Measurements from ENCODE around the gene ZNF652. TPM values are rescaled to one million over a fixed set of nuclear protein-coding genes. Genes with fewer than 3 reads are reported as not detected.
"Not testable (repeated sequence)": the region's sequence is repeated elsewhere in the genome, so short reads cannot be mapped to it uniquely, and the experiment has no call there.

Gene ZNF652
- total and polyA plus RNA-seq, 11 donors = 7.2 to 24.5 (median 20.3) TPM

DNA sequence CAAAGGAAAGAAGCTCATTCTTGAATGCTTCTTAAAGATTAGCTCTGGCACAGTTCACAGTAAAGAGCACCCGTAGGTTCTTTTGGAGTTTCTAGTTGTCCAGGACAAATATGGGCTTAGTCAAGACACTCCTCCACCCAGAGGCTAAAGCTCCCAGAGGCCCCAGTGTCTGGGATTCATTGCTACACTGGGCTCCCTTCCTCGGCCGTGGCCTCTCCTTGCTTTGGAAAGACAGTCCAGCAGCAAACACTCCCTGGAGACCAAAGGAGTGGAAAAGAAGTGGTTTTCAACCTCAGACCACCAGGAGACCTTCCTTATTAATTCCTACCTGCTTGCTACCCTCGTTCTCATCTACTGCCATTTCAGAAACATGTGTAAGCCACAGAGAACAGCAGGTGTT is 35.5 kb upstream of the ZNF652 start:
- TF ChIP-seq, protein P1, sequence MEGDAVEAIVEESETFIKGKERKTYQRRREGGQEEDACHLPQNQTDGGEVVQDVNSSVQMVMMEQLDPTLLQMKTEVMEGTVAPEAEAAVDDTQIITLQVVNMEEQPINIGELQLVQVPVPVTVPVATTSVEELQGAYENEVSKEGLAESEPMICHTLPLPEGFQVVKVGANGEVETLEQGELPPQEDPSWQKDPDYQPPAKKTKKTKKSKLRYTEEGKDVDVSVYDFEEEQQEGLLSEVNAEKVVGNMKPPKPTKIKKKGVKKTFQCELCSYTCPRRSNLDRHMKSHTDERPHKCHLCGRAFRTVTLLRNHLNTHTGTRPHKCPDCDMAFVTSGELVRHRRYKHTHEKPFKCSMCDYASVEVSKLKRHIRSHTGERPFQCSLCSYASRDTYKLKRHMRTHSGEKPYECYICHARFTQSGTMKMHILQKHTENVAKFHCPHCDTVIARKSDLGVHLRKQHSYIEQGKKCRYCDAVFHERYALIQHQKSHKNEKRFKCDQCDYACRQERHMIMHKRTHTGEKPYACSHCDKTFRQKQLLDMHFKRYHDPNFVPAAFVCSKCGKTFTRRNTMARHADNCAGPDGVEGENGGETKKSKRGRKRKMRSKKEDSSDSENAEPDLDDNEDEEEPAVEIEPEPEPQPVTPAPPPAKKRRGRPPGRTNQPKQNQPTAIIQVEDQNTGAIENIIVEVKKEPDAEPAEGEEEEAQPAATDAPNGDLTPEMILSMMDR (IDR thresholded peaks at IDR 0.05) = no peak
- no peak for TF ChIP-seq POLR2A (IDR thresholded peaks at IDR 0.05)
- Histone ChIP-seq H3K9me3 (no peaks in the 10 kb centered on the region), H3K4me1 (peaks cover 0 to 24% (median 4%) of the 10 kb centered on the region in 12 donors), H3K27me3 (no peaks in the 10 kb centered on the region), H3K36me3 (peaks cover 0 to under 1% (median 0%) of the 10 kb centered on the region in 9 donors), H3K4me3 (no peak overlapping the region), H3K27ac (no peak overlapping the region)
- WGBS, 4 donors = 46 to 58% (median 51%) methylated on average over 4 of the region's 4 CpGs
- intact Hi-C loops (cut with DNase I) = loop anchor here in 1 of 10 donors (10.0 kb wide), 1 partner anchor 173 kb away; no protein-coding TSS in a partner anchor
- ATAC-seq (no peak), DNase-seq (no peak)

- no peak for TF ChIP-seq POLR2A (IDR thresholded peaks at IDR 0.05)
- TF ChIP-seq, protein P1 (IDR thresholded peaks at IDR 0.05) = no peak
- intact Hi-C loops (cut with DNase I) = loop anchor here in 4 of 10 donors (2.0 to 10.0 kb wide), 3 partner anchors 77 to 169 kb away; no protein-coding TSS in a partner anchor
- Histone ChIP-seq H3K4me1 (peaks cover 0 to 55% (median 4%) of the 10 kb centered on the region in 12 donors), H3K9me3 (no peaks in the 10 kb centered on the region), H3K36me3 (no peaks in the 10 kb centered on the region), H3K4me3 (no peak overlapping the region), H3K27ac (peak overlapping the region in 1 of 12 donors; percentile 51), H3K27me3 (no peaks in the 10 kb centered on the region)
- 77 to 85% (median 84%) methylated on average over 7 to 8 of the region's 8 CpGs for WGBS, 4 donors
- ATAC-seq = no peak
- DNase-seq = peak in 1 of 5 donors; percentile 26
Observed at GRCh38 chr17:49393491-49394255, 31.6 kb upstream of the ZNF652 start.

GRCh38 chr17:49390548-49391324 is 28.7 kb upstream of the ZNF652 start:
- 44 to 61% (median 55%) methylated on average over 9 of the region's 9 CpGs for WGBS, 4 donors
- H3K27ac ChIP-seq = peak overlapping the region in 5 of 12 donors; percentile 27 to 92 (median 39)
- peak in 3 of 4 donors; percentile 47 to 72 (median 70) for ATAC-seq
- intact Hi-C loops (cut with DNase I) = loop anchor here in 1 of 10 donors (10.0 kb wide), 1 partner anchor 166 kb away; no protein-coding TSS in a partner anchor
- peak overlapping the region in 2 of 12 donors; percentile 26 to 48 for H3K4me3 ChIP-seq
- peak in 4 of 5 donors; percentile 10 to 68 (median 28) for DNase-seq
- H3K27me3 ChIP-seq = no peaks in the 10 kb centered on the region
- TF ChIP-seq, protein P1 (IDR thresholded peaks at IDR 0.05) = no peak
- no peak for TF ChIP-seq POLR2A (IDR thresholded peaks at IDR 0.05)
- peaks cover 0 to 69% (median 4%) of the 10 kb centered on the region in 12 donors for H3K4me1 ChIP-seq
- H3K9me3 ChIP-seq = no peaks in the 10 kb centered on the region
- no peaks in the 10 kb centered on the region for H3K36me3 ChIP-seq

DNA sequence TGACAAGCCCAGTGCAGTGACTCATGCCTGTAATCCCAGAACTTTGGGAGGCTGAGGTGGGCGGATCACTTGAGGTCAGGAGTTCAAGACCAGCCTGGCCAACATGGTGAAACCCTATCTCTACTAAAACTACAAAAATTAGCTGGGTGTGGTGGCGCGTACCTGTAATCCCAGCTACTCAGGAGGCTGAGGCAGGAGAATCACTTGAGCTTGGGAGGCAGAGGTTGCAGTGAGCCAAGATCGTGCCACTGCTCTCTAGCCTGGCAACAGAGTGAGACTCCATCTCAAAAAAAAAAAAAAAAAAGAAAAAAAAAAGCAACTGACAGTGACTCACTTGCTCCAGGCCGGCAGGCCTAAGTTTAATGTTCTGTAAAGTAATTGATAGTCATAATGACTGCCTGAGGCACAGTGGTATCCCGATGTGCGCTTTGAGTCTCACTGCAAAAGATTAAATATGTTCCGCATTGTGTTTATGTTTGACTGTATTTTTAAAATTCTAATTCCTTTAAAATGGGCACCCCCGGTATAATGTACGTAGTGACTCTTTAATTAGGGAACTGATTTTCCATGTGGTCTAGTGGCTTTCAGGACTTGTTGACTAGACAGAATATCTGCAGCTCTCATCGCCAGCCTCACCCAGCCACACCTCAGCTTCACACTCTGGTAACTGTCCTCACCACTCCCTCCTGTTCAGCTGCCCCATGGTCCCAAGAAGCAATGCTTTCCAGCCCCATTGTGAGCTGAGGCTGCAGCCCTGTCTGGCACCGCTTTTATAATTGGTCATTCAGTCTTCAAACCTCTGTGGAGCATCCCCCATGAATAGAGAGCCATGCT is 27.7 kb upstream of the ZNF652 start:
- intact Hi-C loops (cut with DNase I) = loop anchor here in 1 of 10 donors (10.0 kb wide), 1 partner anchor 165 kb away; no protein-coding TSS in a partner anchor
- Histone ChIP-seq H3K27ac (peak overlapping the region in 3 of 12 donors; percentile 27 to 92 (median 62)), H3K4me1 (peaks cover 0 to 64% (median 2%) of the 10 kb centered on the region in 12 donors), H3K4me3 (peak overlapping the region in 1 of 12 donors; percentile 48)
- DNase-seq, ATAC-seq, H3K9me3 ChIP-seq, H3K27me3 ChIP-seq, H3K36me3 ChIP-seq: not testable (repeated sequence)
- 91 to 94% (median 92%) methylated on average over 12 of the region's 12 CpGs for WGBS, 4 donors
